HG03135 (cell line): ENCODE data around the gene COX5A.
"Not testable (repeated sequence)": the region's sequence is repeated elsewhere in the genome, so short reads cannot be mapped to it uniquely, and the experiment has no call there.

Source experiments
- ATAC-seq: cut with Tn5 transposase; IDR thresholded peaks from one replicate; pipeline ENCODE4 v1.9.1; 2021; ENCODE audit warnings: mild to moderate bottlenecking, moderate library complexity; ENCODE audit not compliant: unreplicated experiment

The COX5A gene

GRCh38 chr15:74955796-74956647 is 18.1 kb upstream of the COX5A start:
- ATAC-seq: peak; percentile 40

GRCh38 chr15:74955017-74955416 is 17.1 kb upstream of the COX5A start:
- no peak for ATAC-seq

GRCh38 chr15:74954515-74954914 is 16.6 kb upstream of the COX5A start:
- ATAC-seq: no peak

- ATAC-seq: no peak
These were observed 13.1 kb upstream of the COX5A start for GRCh38 chr15:74951006-74951405.

- ATAC-seq: no peak
These were observed 12.4 kb upstream of the COX5A start for GRCh38 chr15:74950078-74950908.

GRCh38 chr15:74937272-74937589 is 642 bp downstream of the COX5A start:
- ATAC-seq: no peak

- ATAC-seq: not testable (repeated sequence)
These were observed 2.7 kb downstream of the COX5A start for GRCh38 chr15:74935193-74935592.

GRCh38 chr15:74933573-74933972 is 4.3 kb downstream of the COX5A start:
- no peak for ATAC-seq

- ATAC-seq: no peak
These were observed 9.1 kb downstream of the COX5A start for GRCh38 chr15:74928771-74929198.

GRCh38 chr15:74924525-74924924 is 13.3 kb downstream of the COX5A start:
- ATAC-seq: no peak

- no peak for ATAC-seq
These were observed 17.4 kb downstream of the COX5A start for GRCh38 chr15:74920456-74920855.

GRCh38 chr15:74917676-74918075 is 20.2 kb downstream of the COX5A start:
- ATAC-seq: no peak

- not testable (repeated sequence) for ATAC-seq
These were observed 24.1 kb downstream of the COX5A start for GRCh38 chr15:74913799-74914198.

- no peak for ATAC-seq
These were observed 24.8 kb downstream of the COX5A start for GRCh38 chr15:74913041-74913440.

- ATAC-seq: no peak
These were observed 29.2 kb downstream of the COX5A start for GRCh38 chr15:74908635-74909034.

GRCh38 chr15:74907163-74907870 is 30.6 kb downstream of the COX5A start:
- no peak for ATAC-seq

- peak; percentile 81 for ATAC-seq
These were observed 31.3 kb downstream of the COX5A start, which contains the start of gene FAM219B for GRCh38 chr15:74906450-74907162. FAM219B (minus strand) TSS chr15:74906851; CDS start chr15:74906800, 51 bp downstream.

- peak; percentile 19 for ATAC-seq
These were observed 31.8 kb downstream of the COX5A start for GRCh38 chr15:74906067-74906449.

GRCh38 chr15:74904190-74904805 is 33.6 kb downstream of the COX5A start:
- no peak for ATAC-seq

- ATAC-seq: no peak
These were observed 34.2 kb downstream of the COX5A start for GRCh38 chr15:74903676-74904075.
